ENCODE measurements around the gene ZYX.
"Not testable (repeated sequence)": the region's sequence is repeated elsewhere in the genome, so short reads cannot be mapped to it uniquely, and the experiment has no call there.

ZYX gene

DNA sequence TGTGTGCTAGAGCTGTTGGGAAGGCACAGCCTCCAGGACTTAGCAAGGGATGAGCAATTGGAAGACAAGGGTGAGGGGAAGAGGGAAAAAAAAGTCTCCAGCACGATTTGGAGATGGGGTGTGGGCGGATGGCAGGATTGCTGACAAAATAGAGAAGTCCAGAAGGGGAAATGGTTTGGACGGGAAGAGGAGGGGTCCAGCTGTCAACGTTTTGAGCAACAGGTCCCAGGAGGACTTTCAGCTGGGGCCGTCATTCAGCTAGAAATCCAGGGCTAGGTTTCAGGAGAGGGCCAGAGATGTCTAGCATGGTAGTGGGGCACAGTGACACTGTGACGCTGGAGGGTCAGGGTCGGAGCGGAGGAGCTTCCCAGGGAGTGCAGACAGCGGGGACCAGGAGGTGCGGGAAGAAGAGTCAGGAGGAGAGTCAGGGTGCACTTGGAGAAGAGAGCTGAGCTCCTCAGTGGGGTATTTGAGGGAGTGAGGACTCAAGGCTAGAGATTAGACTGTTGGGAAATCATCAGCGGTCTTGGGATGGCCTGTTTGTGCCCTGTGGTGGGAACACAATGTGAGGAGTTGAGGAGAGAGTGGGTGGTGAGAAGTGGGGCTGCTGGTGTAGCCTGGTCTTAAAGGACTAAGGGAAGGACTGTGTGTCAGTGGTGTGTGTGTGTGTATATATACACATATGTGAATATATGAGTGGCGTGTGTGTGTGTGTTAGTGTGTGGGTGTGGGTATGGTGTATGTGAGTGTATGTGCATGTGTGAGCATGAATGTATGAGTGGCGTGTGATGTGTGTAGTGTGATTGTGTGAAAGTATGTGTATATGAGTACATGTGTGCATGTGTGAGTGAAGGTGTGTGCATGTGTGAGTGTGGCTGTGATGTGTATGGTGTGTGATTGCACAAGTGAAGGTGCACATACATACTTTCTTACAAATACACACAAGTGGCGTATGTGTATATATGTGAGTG, 3.8 kb downstream of the ZYX start:
- no peak for DNase-seq (ENCODE audit: low read depth)

DNA sequence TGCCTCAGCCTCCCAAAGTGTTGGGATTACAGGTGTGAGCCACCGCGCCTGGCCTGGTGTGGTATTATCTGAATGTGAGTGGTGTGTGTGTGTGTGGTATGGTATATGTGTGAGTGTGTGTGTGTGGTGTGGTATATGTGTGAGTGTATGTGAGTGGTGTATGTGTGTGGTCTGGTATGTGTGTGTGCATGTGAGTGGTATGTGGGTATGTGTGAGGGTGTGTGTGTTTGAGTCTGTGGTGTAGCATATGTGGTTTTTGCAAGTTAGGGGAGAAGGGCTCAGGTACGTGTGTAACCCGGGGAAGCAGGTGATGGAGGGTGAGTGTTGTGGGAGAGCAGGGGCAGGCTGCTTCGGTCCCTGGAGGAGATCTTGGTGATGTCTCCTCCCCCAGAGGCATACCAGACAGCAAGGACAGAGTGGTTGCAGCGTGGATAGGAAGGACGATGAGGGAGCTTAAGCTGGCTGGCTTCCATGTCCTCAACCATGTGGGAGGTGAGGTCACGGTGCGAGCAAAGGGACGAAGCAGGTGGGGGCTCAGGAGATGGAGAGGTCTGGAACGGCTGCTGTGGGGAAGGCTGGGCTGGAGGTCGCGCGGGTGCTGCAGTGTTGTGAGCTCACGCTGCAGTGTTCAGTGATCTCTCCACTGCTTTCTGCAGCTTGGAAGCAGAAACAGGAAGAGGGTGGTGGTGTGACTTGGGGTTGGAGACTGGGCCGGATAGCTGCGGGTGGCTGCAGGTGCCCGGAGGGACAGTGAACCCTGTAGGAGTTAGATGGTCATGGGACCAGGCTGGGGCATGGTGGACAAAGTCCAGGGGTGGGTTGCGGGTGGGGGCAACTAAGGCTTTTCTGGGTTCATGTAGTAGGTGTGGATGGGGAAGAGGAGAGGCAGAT, 5.0 kb downstream of the ZYX start:
- no peak for DNase-seq (ENCODE audit: low read depth)

DNA sequence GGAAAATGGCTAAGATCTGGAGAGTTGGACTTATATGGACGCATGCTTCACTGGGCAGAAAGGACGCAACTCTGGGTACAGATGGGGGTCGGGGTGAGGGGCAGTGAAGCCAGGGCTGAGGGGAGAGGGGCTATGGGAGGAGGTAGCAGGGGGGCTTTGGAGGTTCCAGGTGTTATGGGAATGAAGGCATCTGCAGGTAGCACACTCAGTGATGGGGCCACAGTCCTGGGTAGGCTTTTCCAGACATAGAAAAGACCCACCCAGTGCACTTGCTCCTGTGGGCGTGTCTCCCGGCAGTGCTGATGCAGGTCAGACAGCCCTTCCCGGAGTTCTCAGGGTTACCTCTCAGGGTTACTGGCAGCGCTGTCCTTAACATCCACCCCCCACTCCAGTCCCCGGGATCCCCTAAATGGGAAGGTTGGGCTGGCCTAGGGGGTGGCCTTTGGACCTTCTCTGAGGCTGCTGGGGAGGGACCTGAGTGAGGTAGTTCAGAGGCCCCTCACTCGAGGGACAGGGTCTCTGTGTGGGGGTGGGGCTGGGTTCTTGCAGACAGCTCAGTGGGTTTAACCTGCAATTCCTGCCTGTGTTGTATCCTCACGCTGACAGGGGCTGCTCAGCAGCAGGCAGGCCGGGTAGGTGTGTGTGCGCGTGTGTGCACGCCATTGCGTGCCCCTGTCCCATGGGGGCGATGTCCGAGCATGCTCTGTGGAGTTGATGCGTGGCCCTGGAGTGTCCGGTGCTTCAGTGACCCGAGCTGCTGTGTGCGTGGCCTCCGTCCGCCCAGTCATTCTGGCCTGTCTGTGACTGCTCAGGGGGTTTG, 6.2 kb downstream of the ZYX start:
- no peak for DNase-seq (ENCODE audit: low read depth)

DNA sequence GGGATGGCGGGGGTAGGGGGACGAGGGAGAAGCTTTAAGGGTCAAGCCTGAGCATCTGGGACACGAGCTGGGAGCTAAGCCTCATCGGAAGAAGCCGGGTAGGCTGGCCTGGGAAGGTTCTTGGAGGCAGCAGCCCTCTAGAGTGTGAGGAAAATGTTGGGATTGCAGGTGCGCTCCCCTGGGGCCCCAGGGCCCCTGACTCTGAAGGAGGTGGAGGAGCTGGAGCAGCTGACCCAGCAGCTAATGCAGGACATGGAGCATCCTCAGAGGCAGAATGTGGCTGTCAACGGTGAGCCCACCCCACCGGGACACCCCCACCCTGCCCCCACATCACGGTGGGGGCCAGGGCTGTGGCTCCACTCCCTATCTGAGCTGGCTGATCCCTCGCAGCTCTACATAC, 6.9 kb downstream of the ZYX start:
- DNase-seq (ENCODE audit: low read depth), result no peak

DNA sequence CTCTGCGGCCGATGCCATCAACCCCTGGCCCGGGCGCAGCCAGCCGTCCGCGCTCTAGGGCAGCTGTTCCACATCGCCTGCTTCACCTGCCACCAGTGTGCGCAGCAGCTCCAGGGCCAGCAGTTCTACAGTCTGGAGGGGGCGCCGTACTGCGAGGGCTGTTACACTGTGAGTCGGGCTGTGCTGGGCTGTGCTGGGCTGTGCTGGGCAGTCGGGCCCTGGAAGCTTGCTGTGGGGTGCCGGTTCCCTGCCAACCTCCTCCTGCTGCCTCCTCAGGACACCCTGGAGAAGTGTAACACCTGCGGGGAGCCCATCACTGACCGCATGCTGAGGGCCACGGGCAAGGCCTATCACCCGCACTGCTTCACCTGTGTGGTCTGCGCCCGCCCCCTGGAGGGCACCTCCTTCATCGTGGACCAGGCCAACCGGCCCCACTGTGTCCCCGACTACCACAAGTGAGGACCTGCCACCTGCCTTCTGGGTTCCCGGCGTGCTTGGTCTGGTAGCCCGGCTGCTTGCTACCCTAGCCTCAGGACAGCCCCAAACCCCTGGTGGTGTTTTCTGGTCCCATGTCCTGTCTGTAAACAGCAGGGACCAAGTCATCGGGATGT, 7.5 kb downstream of the ZYX start:
- no peak for DNase-seq (ENCODE audit: low read depth)

DNA sequence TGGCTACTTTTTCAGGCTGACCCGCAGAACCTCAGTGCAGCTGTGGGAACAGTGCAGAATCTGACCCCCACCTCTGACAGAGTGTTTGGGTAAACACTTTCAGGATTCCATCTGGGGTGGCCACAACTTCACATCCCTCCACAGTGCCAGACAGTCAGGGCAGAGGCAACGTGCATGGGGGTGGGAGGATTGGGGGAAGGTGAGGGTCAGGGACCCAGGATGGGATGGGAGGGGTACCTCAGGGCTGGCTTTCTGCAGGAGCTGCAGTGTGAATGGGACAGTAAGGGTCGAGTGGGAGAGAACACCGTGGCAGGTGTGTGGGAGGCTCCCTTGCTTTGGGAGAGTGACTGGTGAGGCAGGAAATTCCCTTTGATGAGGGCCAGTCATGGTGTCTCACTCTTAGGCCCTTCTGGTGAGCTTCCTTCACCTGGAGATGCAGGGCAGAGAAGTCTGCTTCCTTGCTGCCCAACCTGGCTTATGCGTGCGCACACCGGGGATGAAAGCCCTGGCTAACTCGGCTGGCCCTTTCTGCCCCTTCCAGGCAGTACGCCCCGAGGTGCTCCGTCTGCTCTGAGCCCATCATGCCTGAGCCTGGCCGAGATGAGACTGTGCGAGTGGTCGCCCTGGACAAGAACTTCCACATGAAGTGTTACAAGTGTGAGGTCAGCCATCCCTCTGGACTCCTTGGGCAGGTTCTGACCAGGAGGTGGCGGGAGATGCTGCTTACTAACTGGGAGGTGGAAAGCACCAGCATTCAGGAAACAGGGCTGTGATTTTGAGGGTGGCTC, 8.4 kb downstream of the ZYX start:
- DNase-seq (ENCODE audit: low read depth), result no peak

DNA sequence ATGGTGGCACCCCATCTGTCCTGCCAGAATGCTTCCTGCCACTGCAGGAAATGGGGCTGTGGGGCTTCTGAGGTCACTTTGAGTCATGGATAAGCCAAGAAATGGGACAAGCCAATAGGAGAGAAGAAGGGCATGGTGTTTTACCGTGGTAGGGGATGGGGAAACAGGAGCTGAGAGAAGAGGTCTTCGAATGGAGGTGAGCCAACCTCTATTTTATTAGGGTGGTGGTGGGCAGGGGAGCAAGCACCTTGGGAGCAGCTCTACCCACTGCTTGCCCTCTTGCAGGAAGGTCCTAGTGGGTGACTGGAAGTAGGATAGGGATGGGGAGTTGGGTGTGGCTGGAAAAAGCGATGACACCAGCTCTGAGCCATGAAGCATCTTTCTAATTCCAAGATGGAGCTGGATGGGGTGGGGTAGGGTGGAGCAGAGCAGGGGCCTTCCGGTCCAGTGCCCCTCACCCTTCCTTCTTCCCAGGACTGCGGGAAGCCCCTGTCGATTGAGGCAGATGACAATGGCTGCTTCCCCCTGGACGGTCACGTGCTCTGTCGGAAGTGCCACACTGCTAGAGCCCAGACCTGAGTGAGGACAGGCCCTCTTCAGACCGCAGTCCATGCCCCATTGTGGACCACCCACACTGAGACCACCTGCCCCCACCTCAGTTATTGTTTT, 9.1 kb downstream of the ZYX start:
- DNase-seq (ENCODE audit: low read depth), result no peak

DNA sequence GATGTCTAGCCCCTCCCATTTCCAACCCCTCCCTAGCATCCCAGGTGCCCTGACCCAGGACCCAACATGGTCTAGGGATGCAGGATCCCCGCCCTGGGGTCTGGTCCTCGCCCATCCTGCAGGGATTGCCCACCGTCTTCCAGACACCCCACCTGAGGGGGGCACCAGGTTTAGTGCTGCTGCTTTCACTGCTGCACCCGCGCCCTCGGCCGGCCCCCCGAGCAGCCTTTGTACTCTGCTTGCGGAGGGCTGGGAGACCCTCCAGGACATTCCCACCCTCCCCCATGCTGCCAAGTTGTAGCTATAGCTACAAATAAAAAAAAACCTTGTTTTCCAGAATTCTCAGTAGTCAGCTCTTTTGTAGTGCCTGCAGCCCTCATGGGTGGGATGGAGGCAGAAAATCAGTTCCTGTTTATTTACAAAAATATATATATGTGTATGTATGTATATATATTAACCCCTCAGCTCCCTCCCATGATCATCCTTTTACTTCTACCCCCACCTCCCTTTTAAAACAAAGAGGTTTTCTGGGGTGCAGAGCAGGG, 9.7 kb downstream of the ZYX start:
- DNase-seq (ENCODE audit: low read depth), result no peak

DNA sequence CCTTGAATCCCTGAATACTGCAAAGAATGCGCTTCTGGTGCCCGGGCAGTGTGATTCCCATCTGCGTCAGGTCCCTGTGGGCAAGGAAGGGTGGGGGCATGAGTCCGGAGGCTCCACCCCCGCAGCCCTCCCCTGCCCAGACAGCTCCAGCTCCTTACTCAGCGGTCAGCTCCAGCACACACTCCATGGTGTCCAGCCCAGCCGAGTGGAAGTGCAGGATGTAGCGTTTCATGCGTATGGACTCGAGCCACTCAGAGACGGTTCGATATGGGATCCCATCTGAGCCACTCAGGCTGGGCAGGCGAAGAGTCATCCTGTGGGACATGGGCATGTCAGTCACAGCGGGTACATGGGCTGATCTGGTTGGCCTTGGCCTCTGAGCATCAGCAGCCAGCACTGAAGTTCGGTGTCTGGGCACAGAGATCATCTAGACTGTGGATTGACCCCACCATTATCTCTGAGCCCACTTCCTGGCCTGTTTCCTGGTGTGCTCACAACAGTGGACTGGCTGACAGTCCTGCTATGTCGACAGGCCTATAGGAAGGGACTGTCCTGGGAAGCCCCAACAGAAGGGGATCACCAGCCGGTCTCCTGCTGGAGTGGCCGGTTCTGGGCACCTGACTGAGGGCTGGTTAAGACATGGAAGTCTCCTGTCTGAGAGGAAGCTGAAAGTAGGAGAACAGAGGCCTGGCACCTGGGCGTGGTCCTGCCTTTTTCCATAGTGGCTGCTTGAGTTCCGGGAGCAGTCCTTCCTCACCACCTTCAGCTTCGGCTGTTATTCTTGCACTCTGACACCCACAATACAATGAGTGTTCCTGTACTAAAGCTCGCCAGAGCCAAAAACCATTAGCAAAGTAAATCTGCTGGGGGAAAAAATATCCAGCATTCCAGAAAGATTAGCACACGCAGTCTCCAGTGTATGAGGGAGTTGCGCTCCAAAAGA, 10.6 kb downstream of the ZYX start:
- no peak for DNase-seq (ENCODE audit: low read depth)

DNA sequence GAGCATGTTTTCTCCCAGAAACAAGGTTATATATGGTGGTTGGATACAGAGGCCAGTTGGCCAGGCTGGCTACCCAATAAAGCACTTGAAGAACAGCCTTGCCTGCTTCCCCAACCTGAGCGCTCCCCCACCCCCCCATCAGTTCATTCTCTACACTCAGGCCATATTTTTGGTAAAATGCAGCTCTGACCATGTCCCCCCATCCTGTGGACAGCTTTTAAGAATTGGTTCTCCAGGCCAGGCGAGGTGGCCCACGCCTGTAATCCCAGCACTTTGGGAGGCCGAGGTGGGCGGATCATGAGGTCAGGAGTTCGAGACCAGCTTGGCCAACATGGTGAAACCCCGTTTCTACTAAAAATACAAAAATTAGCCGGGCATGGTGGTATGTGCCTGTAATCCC, 11.3 kb downstream of the ZYX start:
- not testable (repeated sequence) for DNase-seq (ENCODE audit: low read depth)

DNA sequence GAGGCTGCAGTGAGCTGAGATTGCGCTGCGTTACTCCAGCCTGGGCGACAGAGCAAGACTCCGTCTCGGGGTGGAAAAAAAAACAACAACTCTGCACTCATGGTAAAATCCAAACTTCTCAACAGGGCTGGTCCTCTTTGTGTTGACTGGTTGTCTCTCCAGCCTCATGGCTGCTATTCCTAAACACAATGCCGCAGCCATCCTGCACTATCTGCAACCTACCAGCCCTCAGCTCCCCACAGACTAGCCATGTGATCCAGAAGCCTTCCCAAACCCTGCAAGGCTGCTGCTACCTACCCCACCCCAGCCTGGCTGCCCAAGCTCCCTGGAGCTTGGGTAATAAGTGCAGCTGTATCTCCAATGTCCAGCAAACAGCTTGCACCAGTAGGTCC, 11.7 kb downstream of the ZYX start:
- DNase-seq (ENCODE audit: low read depth), result no peak

DNA sequence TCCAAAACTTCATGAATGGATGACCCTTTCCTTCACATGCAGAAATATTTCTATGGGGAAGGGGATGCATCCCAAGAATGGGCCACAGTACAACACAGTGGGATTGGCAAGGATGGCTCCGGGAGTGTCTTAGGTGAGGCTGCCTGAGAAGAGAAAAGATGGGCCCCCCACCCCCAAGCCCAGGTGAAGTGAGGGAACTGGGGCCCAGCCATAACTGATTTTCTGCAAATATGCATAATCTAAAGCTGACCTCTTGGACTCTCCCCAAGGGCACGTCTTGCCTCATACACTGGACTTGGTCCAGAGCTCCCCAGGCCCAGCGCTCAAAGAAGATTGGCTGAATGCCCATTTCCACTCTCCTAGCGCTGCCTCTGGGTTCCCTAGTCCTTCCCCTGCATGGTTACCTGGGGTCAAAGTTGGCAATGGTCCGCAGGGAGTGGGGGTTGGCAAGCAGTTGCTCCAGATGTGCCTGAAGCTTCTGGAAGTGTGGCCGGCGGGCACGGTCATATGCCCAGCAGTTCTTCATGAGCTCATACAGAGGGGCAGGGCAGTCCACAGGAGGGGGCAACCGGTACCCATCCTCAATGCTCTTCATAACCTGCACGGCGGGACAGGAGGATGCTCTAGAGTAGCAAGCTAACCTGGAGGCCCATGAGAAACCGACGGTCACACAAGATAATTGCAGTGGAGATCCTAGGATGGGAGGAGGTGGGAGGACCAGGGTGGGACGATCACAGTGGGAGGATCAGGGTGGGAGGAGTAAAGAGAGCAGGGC, 12.3 kb downstream of the ZYX start:
- no peak for DNase-seq (ENCODE audit: low read depth)

DNA sequence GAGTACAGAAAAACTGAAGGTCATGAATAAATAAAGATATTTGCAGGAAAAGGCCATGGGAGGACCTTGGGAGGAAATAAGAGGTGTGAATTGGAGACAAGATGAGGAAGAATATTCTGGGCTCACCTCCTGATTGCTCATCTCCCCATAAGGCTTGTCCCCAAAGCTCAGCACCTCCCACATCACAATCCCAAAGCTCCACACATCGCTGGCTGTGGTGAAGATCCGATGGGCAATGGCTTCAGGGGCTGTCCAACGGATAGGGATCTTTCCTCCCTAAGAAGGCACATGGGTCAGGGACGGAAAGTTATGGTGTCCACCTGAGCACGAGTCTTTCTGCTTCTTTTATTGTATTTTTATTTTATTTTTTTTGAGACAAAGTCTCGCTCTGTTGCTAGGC, 12.9 kb downstream of the ZYX start:
- DNase-seq (ENCODE audit: low read depth), result no peak

DNA sequence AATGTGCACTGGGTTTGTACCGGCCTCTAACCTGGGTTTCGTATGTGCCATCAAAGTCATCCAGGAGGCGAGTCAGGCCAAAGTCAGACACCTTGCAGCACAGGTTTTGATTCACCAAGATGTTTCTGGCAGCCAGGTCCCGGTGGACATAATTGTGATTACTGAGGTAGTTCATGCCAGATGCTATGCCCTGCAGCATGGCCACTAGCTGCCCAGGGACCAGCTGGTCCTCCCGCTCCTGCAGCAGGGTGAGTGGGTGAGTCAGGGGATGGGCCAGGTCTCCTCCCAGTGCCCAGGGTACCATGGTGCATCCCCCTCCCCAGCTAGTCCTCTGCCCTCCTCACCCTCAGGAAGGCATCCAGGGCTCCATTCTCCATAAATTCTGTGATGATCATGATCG, 13.6 kb downstream of the ZYX start:
- no peak for DNase-seq (ENCODE audit: low read depth)

DNA sequence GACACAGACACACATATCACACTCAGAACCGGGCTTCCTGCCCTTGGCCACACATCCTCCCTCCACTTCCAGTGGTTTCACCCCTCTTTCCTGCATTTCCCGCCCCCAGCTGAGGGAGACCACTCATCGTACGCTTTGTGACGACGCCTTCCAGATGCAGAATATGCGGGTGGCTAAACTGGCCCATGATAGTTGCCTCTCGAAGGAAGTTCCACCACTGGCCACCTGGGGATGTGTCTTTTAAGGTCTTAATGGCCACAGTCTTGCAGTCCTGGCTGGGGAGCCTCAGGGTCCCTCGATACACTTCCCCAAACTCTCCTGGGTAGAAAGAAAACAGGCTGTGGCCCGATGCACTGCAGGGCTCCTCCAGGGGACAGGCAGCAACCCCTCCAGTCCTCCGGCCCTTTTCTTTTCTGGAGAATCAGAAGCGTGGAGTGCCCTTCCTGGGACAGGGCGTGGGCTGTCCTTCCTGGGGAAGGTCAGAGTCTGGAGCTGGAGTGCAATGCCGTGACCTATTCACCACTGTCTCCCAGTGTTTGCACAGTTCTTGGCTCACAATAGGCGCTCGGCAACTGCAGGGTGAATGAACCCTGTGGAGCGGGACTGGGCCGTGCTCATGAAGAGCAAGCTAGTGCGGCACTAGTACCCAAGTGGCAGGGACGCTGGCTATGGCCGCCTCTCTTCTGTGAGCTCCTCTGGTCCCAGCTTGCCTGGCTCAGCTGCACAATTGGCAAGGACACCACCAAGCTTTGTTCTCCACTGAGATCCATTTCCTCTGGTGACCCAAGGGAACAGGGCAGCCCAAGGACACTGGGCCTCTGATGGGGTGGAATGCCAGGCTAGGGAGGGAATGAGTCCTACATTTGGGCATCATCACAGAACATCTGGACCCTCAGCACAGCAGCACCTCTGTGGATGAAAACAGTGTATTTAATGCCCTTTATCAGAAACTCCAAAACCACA, 14.3 kb downstream of the ZYX start:
- no peak for DNase-seq (ENCODE audit: low read depth)

DNA sequence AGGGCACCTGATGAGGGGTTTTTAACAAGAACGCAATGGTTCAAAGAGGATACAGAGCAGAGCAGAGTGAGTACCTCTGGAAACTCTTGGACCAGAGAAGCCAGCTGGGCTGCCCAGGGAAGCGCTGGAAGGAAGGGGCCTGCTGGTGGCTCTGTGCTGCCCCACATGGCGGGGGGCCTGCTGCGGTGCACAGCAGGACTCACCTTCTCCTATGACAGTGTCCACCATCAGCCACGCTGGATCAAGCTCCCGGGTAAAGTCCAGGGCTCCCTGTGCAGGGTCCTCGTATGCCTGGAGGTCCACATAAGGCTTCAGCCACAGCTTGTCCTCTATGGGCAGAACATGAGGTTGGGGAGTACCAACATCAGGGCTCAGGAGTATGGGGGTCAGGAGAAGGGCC, 15.0 kb downstream of the ZYX start:
- no peak for DNase-seq (ENCODE audit: low read depth)

Data from stimulated activated CD8-positive, alpha-beta memory T cell treated with anti-CD3 and anti-CD28 coated beads, Interleukin-12 subunit alpha, Interleukin-12 subunit beta, amount 100 ng/mL, for 4 hours (primary cell).